HG03520 (cell line): ENCODE results near the gene AGR3.

Experiments used
- ATAC-seq: cut with Tn5 transposase; IDR thresholded peaks from one replicate; pipeline ENCODE4 v1.9.1; 2021; ENCODE audit warnings: mild to moderate bottlenecking, moderate library complexity; ENCODE audit not compliant: unreplicated experiment

Gene AGR3

DNA sequence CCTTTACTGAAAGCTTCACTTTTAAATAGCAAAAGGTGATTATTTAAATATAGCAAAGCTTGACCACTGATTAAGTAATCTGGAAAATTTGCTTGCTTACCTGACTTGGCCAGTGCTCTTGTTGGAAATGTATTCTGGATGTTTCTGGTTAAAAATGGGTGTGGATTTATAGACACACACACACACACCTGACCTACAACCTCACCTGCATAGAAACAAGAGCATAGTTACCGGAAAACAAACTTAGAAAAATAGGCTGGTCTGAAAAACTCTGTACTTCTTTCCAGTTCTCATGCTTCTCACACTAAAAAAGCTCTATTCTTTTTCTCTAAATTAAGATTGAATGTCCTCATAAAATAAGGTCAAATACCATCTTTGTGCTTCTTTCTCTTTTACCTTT is at the start of gene AGR3:
Gene AGR3, minus strand, starts transcription at position 140 of the 400 bp plus-strand sequence. CDS start 3,365 bp downstream, outside the sequence.
- no peak for ATAC-seq

DNA sequence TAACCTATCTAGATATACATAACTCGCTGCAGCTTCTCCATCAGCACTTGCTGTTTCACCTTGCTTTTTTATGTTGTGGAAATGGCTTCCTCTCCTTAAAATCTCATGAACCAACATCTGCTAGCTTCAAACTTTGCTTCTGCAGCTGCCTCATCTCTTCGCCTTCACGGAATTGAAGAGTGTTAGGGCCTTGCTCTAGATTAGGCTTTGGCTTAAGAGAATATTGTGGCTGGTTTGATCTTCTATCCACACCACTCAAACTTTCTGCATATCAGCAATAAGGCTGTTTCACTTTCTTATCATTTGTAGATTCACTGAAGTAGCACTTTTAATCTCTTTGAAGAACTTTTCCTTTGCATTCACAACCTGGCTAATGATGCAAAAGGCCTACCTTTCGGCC is 49.2 kb upstream of the AGR3 start:
- no peak for ATAC-seq

DNA sequence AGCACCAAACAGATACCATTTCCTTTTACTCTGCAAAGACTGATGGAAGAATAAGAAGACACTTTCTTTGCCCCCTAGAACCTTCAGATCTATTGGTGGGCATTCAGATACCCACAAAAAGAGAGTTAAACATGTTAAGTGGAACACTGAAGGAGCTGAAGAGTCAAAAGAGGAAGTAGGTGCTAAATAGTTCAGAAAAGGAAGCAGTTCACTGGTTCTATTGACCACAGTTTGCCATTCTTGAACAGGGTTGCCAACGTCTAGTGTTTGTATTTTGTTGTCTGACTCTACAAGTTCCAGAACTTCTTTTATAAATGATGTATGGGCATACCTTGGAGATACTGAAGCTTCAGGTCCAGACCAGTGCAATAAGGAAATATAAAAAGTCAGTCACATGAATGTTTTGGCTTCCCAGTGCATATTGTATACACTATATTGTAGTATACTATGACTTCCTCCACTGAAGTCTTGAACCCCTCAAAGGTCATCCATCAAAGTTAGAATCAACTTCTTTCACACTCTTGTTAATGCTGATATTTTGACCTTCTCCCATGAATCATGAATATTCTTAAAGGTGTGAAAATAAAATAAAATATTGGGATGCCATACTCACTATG is 47.5 kb upstream of the AGR3 start:
- peak; percentile 90 for ATAC-seq

DNA sequence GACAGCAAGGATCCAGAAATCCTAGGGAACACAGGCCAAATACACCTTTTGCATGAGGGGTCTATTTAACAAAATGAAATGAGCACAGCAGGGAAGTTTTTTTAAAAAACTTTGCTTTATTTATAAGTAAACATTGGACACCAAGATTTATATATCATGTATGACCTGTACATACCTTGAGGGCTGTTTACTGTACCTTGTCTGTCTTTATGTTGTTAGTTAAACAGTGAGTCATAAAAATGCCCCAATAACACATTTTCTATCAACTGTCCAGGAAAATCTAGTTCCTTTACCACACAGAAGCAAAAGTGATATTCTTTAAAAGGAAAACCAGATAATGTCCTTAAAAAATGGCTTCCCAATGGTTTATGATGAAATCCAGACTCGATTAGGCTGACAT is 45.1 kb upstream of the AGR3 start:
- ATAC-seq, result no peak

DNA sequence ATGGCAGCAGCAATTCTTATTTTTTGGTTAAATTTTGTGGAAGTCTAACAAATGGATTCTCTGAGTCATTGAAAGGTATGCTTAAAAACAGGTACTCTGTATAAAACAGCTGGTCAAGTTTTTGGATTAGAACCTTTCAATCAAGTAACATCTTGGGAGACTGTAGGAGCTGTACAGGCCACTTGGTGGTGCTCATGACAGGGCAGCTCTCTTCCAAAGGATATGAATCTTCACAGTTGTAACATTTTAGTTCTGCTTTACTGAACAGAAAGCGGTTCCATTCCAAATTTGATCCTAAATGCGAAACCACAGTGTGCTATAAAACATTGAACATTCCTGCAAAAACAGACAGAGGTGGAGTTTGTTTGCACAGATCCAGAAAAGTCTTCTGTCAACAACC is 44.5 kb upstream of the AGR3 start:
- ATAC-seq, result peak; percentile 38

DNA sequence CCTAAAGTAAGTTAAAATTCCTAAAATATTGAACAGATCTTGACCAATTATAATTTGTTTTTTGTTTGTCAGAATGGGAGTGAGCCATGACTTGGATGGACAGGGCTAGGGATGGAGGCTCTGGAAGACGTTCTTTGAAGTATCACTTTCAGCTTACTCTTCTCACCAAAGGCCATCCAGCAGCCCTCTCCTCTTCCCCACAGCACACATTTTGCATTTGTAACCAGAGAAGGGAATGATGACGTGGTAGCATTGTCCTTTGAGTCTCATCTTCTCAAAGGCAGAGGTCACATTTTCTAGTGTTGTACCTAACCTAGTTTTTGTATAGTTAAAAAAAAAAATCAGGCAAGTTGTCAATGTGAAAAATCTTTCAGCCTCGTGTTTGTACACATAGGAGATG is 43.8 kb upstream of the AGR3 start:
- no peak for ATAC-seq

DNA sequence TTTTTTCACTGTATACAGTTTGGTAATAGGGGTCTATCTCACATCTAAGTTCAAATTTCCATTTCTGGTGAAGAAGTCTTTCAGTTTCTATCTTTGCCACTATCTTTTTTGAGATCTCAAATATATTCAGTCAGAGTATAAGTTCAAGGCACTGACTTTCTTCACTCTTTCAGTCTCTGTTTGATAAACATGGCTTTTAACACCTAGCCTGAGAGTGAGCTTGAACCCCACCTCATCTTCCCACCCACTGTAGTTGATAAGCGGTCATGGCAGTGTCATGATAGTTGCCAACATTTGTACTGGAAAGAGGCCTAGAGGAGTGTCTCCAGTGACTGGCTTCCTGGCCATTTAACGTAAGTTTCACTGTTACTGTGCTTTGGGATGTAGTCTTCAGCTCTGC is 41.2 kb upstream of the AGR3 start:
- no peak for ATAC-seq

DNA sequence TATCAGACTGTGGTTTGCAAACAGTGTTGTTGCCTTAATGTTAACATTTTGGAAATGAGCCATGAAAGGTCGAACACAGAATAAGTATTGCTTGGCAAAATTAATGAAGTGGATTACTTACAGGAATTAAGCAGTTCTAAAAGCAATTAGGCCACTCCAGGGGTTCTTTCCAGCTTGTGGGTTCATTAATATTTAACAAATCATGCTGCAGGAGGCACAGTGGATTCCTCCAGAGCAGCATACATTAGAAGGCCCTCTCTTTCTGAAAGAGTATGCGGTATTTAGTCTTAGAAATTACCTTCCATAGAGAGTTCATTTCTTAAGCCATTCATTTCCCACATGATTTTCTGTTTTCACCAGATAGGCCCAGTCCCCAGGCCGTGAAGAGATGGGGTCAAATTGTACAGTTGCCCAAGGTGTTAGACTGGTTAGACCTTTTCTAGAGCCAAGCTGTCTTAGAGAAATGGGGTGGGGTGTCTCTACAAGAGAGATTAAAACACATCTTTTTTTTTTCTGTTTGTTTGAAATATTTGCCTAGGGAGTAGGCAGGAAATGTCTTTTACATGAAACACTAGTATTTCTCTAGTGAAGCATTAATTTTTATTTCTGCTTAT is 40.0 kb upstream of the AGR3 start:
- ATAC-seq, result no peak

DNA sequence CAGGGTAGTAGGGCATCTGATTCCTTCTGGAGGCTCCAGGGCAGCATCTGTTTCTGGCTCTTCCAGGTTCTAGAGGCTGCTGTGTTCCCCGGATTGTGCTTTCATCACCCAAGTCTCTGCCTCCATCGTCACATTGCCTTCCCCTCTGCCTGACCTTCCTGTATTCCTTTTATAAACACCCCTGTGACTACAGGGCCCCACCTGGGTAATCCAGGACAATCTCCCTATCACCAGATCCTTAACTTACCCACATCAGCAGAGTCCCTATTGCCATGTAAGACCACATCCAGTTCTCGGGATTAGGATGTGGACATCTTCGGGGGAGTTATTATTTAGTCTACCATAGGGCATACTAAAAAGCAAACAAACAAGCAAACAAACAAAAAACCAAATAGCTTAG is 39.4 kb upstream of the AGR3 start:
- no peak for ATAC-seq

DNA sequence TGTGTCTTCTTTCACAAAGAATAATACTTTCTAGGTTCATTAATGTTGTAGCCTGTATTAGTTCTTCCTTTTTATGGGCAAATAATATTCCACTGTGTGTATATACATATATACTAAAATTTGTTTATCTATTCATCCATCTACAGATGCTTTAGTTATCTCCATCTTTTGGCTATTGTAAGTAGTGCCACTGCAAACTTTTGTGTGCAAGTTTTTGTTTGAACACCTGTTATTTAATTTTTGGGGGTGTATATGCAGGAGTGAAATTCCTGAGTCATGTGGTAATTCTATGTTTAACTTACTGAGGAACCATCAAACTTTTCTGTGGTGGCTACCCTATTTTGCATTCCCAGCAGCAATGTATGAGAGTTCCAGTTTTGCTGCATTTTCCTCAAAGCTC is 37.7 kb upstream of the AGR3 start:
- ATAC-seq, result no peak

DNA sequence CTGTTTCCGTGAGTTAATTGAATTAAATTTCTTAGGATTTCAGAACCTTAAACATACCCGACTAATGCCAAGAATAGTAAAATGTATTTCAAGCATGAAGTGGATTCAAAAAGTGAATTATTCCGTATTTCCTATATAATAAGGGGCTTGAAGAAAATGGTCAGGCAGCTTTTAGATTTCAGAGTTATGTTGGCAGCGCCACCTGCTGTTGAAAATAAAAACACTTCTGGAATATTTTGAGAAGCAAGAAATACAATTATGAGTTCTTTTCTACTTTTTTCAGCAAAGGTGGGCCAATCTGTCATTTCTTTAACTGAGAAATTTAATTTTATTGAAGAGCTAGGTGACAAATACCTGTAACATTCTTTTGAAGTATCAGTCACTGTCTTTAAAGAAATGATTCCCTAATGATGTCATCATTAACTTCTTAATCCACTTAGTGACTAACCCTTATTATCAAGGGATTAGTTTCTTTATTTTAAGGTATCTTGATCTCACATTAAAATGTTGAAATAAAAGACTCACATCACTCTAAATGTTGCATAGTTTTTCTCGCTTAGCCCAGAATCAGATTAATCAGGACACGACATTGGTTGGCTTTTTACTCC is 36.6 kb upstream of the AGR3 start:
- no peak for ATAC-seq

DNA sequence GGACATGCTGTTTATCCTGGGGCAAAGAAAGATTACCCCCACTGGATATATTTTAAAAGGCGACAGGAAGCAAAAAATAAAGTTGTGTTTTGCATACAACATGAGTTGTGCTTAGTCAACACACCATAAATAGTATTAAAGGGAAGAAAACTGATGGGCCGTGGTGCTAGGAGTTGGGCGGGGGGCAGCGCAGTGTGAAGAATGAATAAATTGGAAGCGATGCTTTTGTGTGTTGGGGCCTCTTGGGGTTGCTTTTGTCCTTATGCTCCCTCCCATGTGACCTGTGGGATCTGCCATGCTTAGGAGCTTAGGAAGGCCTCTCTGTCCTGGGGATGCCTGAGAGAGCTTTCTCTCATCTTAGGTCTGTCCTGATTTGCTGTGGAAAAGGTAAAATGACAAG is 35.0 kb upstream of the AGR3 start:
- ATAC-seq, result no peak

DNA sequence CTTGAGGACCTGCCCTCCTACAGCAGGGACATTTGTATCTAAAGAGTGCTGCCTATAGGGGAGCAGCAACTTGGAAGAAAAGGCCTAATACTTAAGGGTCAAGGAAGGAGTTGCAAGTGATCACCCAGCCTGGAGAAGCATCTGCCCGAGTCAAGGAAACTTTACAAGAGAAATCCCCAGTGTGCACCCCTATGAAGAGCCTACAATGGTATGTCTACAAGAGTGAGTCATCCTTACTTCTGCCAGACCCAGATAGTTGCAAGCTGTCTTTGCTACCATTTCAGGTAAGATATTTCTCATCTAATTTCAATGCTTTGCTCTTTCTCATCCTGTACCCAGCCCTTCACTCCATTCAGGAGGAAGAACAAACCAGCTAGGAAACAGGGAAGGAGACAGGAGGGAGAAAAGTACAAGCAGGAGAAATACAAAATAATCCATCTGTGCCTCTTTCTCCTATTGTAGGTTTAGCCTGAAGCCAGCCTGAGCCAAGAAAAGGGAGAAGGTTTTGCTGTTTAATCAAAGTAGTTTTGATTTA is 34.4 kb upstream of the AGR3 start:
- ATAC-seq, result no peak

DNA sequence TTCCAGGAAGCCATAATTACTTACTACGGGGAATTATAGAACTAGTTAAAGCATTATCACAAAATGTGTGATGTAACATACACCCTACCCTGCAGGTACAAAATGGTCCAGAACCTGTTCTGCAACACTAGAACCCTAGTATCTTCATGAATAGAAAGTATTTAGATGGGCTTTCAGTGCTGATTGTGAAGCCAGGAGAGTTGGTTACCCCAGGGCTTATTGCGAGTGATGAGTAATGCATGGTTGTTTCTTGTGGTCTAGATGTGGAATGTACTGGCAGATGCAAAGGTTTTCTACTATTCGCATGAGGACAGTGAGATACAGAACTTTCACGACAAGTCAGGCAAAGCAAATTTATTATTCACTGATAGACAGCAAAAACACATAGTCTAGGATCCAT is 33.6 kb upstream of the AGR3 start:
- no peak for ATAC-seq

DNA sequence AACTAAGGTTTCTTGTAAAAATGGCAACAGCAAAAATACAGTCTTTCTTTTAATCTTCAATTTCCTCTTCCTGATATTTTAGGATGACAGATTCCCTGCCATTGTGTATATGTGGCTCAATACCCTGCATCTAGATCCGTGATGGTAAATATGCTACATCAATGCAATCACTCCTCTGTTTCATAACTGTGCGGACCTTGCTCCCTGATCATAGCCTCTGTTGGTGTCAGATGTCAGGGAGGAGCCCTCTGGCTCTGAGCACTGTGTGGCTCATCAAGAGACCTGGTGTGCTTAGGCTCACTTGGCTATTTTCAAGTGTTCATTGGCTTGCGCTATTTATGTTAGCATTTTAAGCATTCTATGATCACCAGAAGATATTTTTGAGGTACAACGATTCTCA is 33.0 kb upstream of the AGR3 start:
- no peak for ATAC-seq

DNA sequence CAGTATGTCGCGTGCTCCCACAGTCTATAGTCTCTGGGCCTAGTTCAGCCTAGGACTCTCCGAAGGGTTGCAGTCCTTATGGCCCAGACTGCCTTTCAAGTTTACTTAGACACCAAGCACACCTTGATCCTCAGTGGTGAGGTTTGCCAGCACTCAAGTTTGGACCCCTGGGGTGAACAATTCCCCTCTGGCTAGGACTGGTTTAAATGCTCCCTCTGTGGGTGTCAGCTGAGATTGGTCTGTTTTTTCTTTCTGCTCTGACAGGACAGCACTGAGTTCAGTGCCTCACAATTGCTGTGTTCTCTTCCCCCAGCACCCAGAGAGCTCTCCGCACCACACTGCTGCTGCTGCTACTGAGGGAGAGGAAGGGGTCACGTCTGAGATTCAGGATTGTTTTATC is 31.9 kb upstream of the AGR3 start:
- no peak for ATAC-seq

DNA sequence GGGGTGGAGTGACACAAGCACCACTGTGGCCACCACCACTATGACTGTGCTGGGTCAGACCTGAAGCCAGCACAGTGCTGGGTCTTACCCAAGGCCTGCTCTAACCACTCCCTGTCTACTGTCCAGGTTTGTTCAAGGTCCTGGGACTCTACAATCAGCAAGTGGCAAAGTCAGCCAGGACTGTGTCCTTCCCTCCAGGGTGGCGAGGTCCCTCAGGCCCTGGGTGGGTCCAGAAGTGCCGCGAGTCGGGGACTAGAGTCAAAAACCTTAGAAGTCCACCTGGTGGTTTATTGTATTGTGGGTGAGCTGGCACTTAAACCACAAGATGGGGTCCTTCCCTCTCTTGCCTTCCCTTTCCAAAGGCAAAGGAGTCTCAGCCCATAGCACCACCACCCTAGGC is 30.8 kb upstream of the AGR3 start:
- no peak for ATAC-seq

DNA sequence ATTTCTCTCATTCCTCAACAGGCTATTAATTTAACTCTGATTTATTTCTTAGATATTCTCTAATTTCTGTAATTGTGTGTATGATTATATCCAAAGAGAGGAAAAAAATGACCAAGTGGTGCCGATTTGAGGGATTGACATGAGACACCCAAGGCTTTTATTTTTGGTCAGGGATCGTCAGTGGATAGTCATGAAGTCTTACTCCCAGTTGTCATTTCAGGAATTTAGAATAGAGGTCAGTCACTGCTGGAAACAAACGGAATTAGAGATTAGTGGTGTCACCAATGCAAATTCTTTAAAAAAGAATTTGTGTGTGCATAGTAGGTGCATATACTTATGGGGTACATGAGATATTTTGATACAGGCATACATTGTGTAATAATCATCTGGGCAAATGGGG is 26.8 kb upstream of the AGR3 start:
- ATAC-seq, result no peak

DNA sequence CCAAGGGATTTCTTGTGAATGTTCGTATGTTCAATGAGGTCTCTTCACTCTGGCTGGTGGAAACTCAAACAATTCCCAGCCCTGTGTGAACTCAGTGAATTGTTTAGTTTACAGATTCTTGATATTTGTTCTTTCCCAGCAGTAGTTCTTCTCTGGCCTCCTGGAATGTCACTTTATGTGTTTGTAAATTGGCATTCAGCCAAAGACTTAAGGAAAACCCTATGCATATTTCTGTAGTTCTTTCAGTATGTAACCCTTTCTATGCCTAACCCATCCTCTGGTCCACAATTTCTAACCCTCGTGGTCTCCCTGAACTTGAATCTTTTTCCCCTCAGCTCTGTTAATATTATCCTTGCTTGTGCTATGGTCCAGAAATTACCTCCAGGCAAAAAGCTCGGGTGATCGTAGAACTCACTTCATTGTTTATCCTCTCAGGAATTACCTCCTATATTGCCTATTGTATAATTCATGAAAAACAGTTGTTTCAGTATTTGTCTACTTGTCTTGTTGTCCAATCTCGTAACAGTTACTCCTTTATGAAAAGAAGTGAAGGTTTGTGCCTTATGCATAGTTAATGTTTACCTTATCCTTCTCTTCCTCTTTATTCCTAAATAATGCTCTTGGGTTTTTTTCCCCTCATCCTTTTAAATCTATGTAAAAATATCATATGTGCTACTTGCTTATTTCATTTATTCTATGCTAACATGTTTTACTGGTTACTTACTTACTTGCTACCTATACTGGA is 23.7 kb upstream of the AGR3 start:
- no peak for ATAC-seq

DNA sequence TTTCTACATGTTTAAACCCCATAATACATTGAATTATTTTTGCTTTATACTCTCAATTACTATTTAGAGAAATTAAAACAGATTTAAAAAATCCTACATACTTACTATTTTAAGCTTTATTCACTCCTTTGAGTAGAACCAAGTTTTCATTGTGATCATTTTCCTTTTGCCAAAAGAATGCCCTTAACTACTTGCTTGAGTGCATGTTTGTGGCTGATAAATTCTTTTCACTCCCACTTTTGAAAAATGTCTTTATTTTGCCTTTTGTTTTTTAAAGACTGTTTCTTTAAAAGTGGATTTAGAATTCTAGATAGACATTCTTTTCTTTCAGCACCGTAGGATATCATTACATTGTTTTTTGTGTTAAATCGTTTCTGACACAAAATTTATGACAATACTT is 22.3 kb upstream of the AGR3 start:
- ATAC-seq, result no peak

DNA sequence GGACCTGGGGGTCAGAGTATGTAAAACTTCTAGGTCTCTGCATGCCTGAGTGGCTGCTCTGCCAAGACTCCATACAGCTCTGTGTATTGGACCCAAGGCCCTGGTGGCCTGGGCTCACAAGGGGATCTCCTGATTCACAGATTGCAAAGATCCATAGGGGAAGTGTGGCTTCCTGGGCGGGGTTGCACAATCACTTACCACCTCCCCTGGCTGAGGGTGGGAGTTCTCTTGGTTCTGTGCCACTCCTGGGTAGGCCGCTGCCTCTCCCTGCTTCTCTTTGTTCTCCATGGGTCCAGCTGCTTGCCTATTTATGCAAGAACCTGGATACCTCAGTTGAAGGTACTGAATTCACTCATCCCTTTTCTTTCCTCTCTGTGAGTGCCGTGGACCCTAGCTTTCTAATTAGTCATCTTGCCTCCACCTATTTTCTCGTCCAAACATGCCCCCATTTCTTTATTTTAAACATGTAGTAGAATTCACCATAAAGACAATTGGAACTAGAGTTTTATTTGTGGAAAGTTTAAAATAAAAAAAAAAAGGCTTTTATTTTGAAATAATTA is 18.5 kb upstream of the AGR3 start:
- ATAC-seq, result no peak
